Thyroid gland (tissue), 4 donors: ENCODE measurements around the gene PITPNM2. TPM values are rescaled to one million over a fixed set of nuclear protein-coding genes. Genes with fewer than 3 reads are reported as not detected.
A peak's percentile ranks its signal among the peaks of the same experiment; 100 is the strongest.

Experiments
- DNase-seq, 2 donors: peaks; one replicate each; pipeline ENCODE4 v3.0.0-alpha.2; 2019
- H3K27ac ChIP-seq, 3 donors: fragments of 200-600 bp; sonication (generic); 1 replicate in 2 of 3; 2 replicates in 1 of 3; pipeline ENCODE4 v1.5.1; 2016 to 2019; ENCODE audit warnings: mild to moderate bottlenecking in 1 of 3, moderate library complexity in 1 of 3
- H3K27me3 ChIP-seq: fragments of 200-600 bp; sonication (generic); one replicate; pipeline ENCODE4 v1.5.1; 2019
- H3K36me3 ChIP-seq, 2 donors: fragments of 200-600 bp; sonication (generic); one replicate each; pipeline ENCODE4 v1.5.1; 2016 to 2019
- H3K4me1 ChIP-seq, 2 donors: fragments of 200-600 bp; sonication (generic); one replicate each; pipeline ENCODE4 v1.5.1; 2017 to 2019
- H3K4me3 ChIP-seq, 3 donors: fragments of 200-600 bp; sonication (generic); replicated peaks in 1 of 3; 1 replicate in 2 of 3; 2 replicates in 1 of 3; pipeline ENCODE4 v1.5.1; 2016; ENCODE audit warnings: mild to moderate bottlenecking in 1 of 3
- H3K9me3 ChIP-seq: fragments of 200-600 bp; sonication (generic); one replicate; pipeline ENCODE4 v1.5.1; 2017
- POLR2A ChIP-seq, 2 donors: fragments of 450-650 bp; IDR thresholded peaks; one replicate each; pipeline ENCODE4 v1.6.1; 2017; ENCODE audit warnings: antibody characterized with exemption in 2 of 2, mild to moderate bottlenecking in 2 of 2, moderate library complexity in 1 of 2
- WGBS, 2 donors: methylation state at CpG; one replicate each; pipeline ENCODE4 v1.1.5; 2017; 5-methylcytosine and 5-hydroxymethylcytosine counted together
- intact Hi-C: fragments of 100-400 bp; cut with DNase I; formaldehyde crosslinking; loops from one replicate; pipeline ENCODE4 v1.15.1; 2023
- total RNA-seq, 4 donors: library from RNA; depleted of rRNA; stranded (reverse); fragments of >200 nt; gene quantifications; one replicate each; pipeline ENCODE4 v1.2.3, GENCODE V29; 2016
- TF ChIP-seq, protein P1 (sequence below), 6 experiments: fragments of 200-600 bp in 3 of 6; fragments of 450-650 bp in 3 of 6; sonication (generic) in 3 of 6; IDR thresholded peaks; one replicate each; pipeline ENCODE4 v1.5.1; 2016 to 2019; ENCODE audit warnings: antibody characterized with exemption in 6 of 6, mild to moderate bottlenecking in 2 of 6, inconsistent platforms in 1 of 6, moderate library complexity in 1 of 6

PITPNM2 gene
- 10 to 100 TPM in 2 of 4 donors, 1 to 10 TPM in 2; 4.1 to 22.4 (median 9.3) TPM for total RNA-seq

DNA sequence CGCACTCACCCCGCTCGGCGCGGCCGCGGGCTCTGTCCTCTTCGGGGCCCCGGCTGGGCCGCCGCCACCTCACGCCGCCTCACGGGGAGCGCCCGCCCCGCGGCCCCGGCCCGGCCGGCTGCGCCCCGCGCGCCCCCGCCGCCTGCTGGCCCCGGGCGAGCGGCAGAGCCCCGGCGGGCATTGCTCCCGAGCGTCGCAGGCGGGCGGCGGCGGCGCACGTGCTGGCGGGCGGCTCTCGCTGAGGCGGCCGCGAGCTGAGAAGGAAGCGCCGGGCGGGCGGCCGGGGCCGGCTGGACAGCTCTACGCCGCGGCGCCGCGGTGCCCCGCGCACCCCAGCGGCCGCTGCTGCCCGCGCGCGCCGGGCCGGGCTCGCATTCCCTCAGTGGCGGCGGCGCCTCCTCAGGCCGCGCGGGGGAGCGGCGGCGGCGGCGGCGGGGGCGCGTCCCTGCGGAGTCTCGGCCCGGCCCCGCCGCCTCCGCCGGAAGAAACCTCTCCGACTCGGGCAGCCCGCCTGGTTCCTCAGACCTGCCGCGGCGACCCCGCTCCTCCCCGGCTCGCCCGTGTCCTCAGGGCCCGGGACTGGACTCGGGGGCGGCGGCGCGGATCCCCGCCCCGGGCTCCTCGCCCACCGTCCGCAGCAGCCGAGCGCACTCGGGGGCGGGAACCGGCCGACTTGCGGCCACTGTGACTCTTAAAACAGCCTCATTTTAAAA is at the start of gene PITPNM2:
Gene PITPNM2, minus strand, starts transcription at position 347 of the 713 bp plus-strand sequence. CDS start 116,500 bp downstream, outside the sequence.
- intact Hi-C loops, result loop anchor here (10.0 kb wide), 1 partner anchor 106 kb away; no protein-coding TSS in a partner anchor
- Histone ChIP-seq H3K4me3 (peak within 1 kb of the TSS; percentile 53 to 78 (median 58)), H3K9me3 (no peaks in the 10 kb centered on the region), H3K27me3 (no peaks in the 10 kb centered on the region), H3K36me3 (no peaks in the 10 kb centered on the region), H3K27ac (peak within 1 kb of the TSS; percentile 59 to 91 (median 75)), H3K4me1 (peaks cover 18 to 20% of the 10 kb centered on the region in 2 donors)
- peak; percentile 63 for DNase-seq
- TF ChIP-seq POLR2A (IDR thresholded peaks at IDR 0.05), result peak in 1 of 2 donors; percentile 32
- TF ChIP-seq, protein P1, sequence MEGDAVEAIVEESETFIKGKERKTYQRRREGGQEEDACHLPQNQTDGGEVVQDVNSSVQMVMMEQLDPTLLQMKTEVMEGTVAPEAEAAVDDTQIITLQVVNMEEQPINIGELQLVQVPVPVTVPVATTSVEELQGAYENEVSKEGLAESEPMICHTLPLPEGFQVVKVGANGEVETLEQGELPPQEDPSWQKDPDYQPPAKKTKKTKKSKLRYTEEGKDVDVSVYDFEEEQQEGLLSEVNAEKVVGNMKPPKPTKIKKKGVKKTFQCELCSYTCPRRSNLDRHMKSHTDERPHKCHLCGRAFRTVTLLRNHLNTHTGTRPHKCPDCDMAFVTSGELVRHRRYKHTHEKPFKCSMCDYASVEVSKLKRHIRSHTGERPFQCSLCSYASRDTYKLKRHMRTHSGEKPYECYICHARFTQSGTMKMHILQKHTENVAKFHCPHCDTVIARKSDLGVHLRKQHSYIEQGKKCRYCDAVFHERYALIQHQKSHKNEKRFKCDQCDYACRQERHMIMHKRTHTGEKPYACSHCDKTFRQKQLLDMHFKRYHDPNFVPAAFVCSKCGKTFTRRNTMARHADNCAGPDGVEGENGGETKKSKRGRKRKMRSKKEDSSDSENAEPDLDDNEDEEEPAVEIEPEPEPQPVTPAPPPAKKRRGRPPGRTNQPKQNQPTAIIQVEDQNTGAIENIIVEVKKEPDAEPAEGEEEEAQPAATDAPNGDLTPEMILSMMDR (IDR thresholded peaks at IDR 0.05), result peak in 3 of 6 experiments; percentile 36 to 46 (median 38)
- 0 to 1% methylated on average over 10 to 13 of the region's 119 CpGs for WGBS, 2 donors

DNA sequence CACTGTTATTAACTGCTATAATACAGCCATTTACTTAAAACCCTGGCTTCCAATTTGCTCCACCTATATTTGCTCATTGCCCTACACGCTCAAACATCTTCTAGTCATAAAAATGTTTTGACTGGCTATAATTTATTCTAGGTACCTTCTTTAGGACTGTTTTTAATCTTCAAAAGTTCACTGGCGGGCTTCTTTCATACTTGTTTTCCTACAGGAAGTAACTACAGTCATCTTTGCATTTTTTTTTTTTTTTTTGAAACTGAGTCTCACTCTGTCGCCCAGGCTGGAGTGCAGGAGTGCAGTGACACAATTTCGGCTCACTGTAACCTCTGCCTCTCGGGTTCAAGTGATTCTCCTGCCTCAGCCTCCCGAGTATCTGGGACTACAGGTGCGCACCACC is 49.5 kb upstream of the PITPNM2 start:
- Histone ChIP-seq H3K9me3 (no peaks in the 10 kb centered on the region), H3K27me3 (no peaks in the 10 kb centered on the region), H3K36me3 (peaks cover 0 to 11% of the 10 kb centered on the region in 2 donors), H3K27ac (no peak overlapping the region), H3K4me1 (no peaks in the 10 kb centered on the region), H3K4me3 (no peak overlapping the region)
- 94 to 96% methylated on average over 7 of the region's 7 CpGs for WGBS, 2 donors
- TF ChIP-seq POLR2A (IDR thresholded peaks at IDR 0.05), result no peak
- TF ChIP-seq, protein P1 (IDR thresholded peaks at IDR 0.05), result no peak
- intact Hi-C loops, result no loop called here
- no peak for DNase-seq

DNA sequence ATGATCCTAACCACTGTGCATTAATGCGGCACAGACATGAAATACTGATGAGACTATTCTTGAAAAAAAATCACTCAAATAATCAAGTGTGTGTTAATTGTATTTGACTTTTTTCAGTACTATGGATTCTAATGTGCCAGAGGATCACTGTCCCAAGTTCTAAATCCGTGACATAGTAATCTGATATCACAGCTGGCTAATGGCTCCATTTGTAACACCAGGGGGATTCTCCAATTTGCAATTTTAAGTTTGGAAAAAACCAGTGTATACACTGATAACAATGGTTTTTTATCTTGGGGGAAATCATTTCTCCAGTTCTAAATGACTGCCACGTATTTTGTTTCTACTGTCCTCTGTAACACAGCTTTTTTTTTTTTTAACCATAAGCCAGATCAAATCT is 49.0 kb upstream of the PITPNM2 start:
- H3K27ac ChIP-seq, result no peak overlapping the region
- H3K4me1 ChIP-seq, result no peaks in the 10 kb centered on the region
- peaks cover 0 to 11% of the 10 kb centered on the region in 2 donors for H3K36me3 ChIP-seq
- 83 to 91% methylated on average over 3 of the region's 3 CpGs for WGBS, 2 donors
- intact Hi-C loops, result no loop called here
- H3K27me3 ChIP-seq, result no peaks in the 10 kb centered on the region
- no peak overlapping the region for H3K4me3 ChIP-seq
- no peaks in the 10 kb centered on the region for H3K9me3 ChIP-seq
- DNase-seq, result no peak
- TF ChIP-seq POLR2A (IDR thresholded peaks at IDR 0.05), result no peak
- TF ChIP-seq, protein P1 (IDR thresholded peaks at IDR 0.05), result no peak

DNA sequence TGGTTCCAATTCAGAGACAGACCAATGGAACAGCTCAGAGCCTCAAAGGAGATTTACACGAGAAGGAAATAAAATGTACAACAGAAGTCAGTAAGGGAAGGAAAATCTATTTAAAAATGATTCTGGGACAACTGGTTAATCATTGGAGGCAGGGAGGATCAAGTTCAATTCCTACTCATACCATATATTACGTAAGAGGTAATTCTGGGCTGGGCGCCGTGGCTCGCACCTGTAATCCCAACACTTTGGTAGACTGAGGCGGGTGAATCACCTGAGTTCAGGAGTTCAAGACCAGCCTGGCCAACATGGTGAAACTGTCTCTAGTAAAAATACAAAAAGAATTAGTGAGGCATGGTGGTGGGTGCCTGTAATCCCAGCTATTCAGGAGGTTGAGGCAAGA is 36.7 kb upstream of the PITPNM2 start:
- no peaks in the 10 kb centered on the region for H3K4me1 ChIP-seq
- 96 to 97% methylated on average over 6 of the region's 6 CpGs for WGBS, 2 donors
- no peaks in the 10 kb centered on the region for H3K9me3 ChIP-seq
- no peak for DNase-seq
- no peak for TF ChIP-seq POLR2A (IDR thresholded peaks at IDR 0.05)
- TF ChIP-seq, protein P1 (IDR thresholded peaks at IDR 0.05), result no peak
- H3K27me3 ChIP-seq, result no peaks in the 10 kb centered on the region
- intact Hi-C loops, result no loop called here
- H3K4me3 ChIP-seq, result no peak overlapping the region
- peaks cover 0 to 7% of the 10 kb centered on the region in 2 donors for H3K36me3 ChIP-seq
- H3K27ac ChIP-seq, result no peak overlapping the region

DNA sequence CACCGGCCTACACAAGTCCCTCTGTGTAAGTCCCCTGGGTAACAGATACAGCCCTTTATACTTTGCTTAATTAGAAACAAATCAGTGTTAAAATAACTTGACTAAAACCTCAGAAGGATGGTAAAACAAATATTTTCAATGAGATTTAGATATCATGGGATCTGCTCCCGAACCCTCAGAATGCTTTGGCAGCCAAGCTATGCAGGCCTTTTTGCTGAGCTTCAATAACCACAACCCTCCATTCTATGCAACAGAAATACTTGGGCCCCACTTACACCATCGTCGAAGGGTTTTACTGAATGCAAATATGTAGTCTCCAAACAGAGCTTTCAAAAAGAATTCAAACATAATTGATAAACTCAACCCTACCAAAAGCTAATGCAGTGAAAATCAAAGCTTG is 29.3 kb upstream of the PITPNM2 start:
- Histone ChIP-seq H3K4me3 (no peak overlapping the region), H3K9me3 (no peaks in the 10 kb centered on the region), H3K4me1 (peaks cover 6 to 7% of the 10 kb centered on the region in 2 donors), H3K27me3 (no peaks in the 10 kb centered on the region), H3K27ac (peak overlapping the region in 1 of 3 donors; percentile 5), H3K36me3 (no peaks in the 10 kb centered on the region)
- WGBS, 2 donors, result 62 to 66% methylated on average over 4 of the region's 4 CpGs
- TF ChIP-seq, protein P1 (IDR thresholded peaks at IDR 0.05), result no peak
- intact Hi-C loops, result no loop called here
- no peak for DNase-seq
